ENCODE measurements around the gene BAHD1. TPM values are rescaled to one million over a fixed set of nuclear protein-coding genes. Genes with fewer than 3 reads are reported as not detected.

BAHD1 gene
- total and polyA plus RNA-seq, 11 donors: 7.8 to 28.4 (median 16.1) TPM

DNA sequence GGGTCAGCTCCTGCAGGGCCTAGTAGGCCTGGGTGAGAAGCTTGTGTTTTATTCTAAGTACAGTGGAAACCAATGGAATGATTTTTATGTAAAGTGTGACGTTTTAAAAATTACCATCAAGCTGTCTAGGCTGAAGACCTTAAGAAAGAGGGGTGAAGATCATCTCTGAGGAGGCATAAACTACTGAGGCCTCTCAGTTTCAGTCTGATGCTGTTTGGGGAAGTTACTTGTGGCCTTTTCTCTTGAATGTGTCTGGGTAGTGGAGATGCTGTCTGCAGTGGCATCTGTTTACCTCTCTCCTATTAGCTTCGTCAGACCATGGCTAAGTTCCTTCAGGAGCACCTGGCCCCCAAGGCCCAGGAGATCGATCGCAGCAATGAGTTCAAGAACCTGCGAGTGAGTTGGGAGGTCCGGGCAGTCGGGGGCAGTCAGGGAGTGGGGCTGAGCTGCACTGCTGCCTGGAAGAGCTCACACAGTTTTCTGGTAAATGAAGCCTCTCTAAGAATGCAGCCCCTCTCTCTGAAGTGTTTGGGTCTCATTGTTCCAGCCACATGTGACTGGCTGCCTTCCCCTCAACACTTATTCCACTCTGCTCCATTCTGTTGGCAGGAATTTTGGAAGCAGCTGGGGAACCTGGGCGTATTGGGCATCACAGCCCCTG lies 33.3 kb upstream of the BAHD1 start:
- H3K4me3 ChIP-seq: no peak overlapping the region
- DNase-seq (no peak), ATAC-seq (no peak)
- intact Hi-C loops (cut with DNase I): loop anchor here in 2 of 10 donors (5.0 to 10.0 kb wide), 2 partner anchors 40 to 363 kb away; no protein-coding TSS in a partner anchor
- H3K27me3 ChIP-seq: no peaks in the 10 kb centered on the region
- H3K36me3 ChIP-seq: peaks cover 0 to 51% (median 37%) of the 10 kb centered on the region in 9 donors
- 78 to 83% (median 81%) methylated on average over 7 to 8 of the region's 8 CpGs for WGBS, 4 donors
- H3K4me1 ChIP-seq: peaks cover 0 to 31% (median 17%) of the 10 kb centered on the region in 12 donors
- H3K27ac ChIP-seq: no peak overlapping the region
- H3K9me3 ChIP-seq: no peaks in the 10 kb centered on the region
- no peak for TF ChIP-seq POLR2A (IDR thresholded peaks at IDR 0.05)
- TF ChIP-seq, protein P1, sequence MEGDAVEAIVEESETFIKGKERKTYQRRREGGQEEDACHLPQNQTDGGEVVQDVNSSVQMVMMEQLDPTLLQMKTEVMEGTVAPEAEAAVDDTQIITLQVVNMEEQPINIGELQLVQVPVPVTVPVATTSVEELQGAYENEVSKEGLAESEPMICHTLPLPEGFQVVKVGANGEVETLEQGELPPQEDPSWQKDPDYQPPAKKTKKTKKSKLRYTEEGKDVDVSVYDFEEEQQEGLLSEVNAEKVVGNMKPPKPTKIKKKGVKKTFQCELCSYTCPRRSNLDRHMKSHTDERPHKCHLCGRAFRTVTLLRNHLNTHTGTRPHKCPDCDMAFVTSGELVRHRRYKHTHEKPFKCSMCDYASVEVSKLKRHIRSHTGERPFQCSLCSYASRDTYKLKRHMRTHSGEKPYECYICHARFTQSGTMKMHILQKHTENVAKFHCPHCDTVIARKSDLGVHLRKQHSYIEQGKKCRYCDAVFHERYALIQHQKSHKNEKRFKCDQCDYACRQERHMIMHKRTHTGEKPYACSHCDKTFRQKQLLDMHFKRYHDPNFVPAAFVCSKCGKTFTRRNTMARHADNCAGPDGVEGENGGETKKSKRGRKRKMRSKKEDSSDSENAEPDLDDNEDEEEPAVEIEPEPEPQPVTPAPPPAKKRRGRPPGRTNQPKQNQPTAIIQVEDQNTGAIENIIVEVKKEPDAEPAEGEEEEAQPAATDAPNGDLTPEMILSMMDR (IDR thresholded peaks at IDR 0.05): no peak

DNA sequence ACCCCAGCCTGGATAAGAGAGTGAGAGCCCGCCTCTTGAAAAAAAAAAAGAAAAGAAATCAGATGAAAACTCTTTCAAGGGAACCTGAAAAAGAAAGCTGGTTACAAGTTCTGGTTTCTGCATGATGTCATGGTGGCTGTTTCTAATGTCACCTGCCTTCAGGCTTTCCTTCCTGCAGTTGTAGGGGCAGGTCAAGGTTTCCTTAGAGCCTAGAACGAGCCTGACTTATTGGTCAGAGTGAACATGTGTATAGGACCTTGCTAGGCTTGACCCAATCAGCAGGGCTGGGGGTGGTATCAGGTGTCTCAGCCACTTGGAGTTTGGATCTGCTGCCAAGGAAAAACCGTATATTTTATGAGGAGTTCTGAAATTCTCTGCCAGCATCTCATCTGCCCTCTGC lies 31.4 kb upstream of the BAHD1 start:
- no peak for DNase-seq
- intact Hi-C loops (cut with DNase I): loop anchor here in 2 of 10 donors (5.0 to 10.0 kb wide), 2 partner anchors 42 to 365 kb away; no protein-coding TSS in a partner anchor
- Histone ChIP-seq H3K4me1 (peaks cover 0 to 31% (median 17%) of the 10 kb centered on the region in 12 donors), H3K27ac (no peak overlapping the region), H3K27me3 (no peaks in the 10 kb centered on the region), H3K36me3 (peaks cover 0 to 70% (median 56%) of the 10 kb centered on the region in 9 donors), H3K4me3 (no peak overlapping the region), H3K9me3 (no peaks in the 10 kb centered on the region)
- TF ChIP-seq POLR2A (IDR thresholded peaks at IDR 0.05): no peak
- TF ChIP-seq, protein P1 (IDR thresholded peaks at IDR 0.05): no peak
- WGBS, 4 donors: 78 to 79% (median 78%) methylated on average over 3 of the region's 3 CpGs
- ATAC-seq: no peak

DNA sequence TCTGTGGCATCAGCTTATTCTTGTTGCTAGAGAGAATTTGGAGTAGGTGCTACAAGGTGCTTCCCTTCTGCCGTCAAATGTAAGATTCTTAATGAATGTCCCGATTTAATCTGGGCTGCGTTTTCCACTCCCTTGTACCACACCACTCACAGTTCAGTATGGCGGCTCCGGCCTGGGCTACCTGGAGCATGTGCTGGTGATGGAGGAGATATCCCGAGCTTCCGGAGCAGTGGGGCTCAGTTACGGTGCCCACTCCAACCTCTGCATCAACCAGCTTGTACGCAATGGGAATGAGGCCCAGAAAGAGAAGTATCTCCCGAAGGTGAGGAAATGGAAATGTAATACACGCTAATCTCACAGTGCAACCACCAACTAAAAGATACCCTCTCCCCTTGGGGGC lies 30.3 kb upstream of the BAHD1 start:
- WGBS, 4 donors: 94 to 97% (median 94%) methylated on average over 11 of the region's 11 CpGs
- Histone ChIP-seq H3K4me3 (no peak overlapping the region), H3K36me3 (peaks cover 0 to 81% (median 67%) of the 10 kb centered on the region in 9 donors), H3K4me1 (peaks cover 0 to 22% (median 11%) of the 10 kb centered on the region in 12 donors), H3K27ac (no peak overlapping the region), H3K27me3 (no peaks in the 10 kb centered on the region), H3K9me3 (no peaks in the 10 kb centered on the region)
- ATAC-seq (no peak), DNase-seq (no peak)
- TF ChIP-seq, protein P1 (IDR thresholded peaks at IDR 0.05): no peak
- no peak for TF ChIP-seq POLR2A (IDR thresholded peaks at IDR 0.05)
- intact Hi-C loops (cut with DNase I): loop anchor here in 1 of 10 donors (10.0 kb wide), 1 partner anchor 46 kb away; no protein-coding TSS in a partner anchor

DNA sequence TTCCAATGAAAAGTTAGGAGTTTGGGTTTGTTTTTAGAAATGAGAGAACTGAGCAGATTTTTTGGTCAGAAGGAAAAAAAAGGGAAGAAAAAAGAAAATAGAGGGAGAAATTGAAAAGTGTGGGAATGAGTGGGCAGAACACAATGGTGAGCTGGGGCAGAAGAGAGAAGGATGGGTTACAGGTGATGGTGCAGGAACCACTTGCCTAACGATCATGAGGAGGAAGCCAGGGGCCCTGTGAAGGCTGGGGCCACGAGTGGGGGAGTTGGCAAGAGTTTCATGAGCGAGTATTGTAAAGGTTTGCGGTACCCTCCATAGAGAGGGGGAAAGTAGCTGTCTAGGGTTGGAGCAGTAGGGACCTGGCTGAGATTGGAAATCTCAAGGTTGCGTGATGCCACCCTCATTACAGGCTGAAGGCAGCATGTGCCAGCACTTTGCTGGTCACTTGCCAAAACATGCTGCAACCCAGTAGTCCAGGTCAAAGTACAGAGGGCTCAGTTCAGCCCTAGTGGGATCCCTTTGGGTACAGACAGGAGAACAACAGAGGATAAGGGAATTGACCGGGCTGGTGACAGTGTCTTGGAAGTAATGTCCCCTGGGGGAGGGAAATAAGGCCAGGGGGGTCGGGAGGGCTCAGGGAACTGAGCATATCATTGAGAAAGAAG lies 28.5 kb upstream of the BAHD1 start:
- Histone ChIP-seq H3K4me1 (peaks cover 0 to 10% (median under 1%) of the 10 kb centered on the region in 12 donors), H3K9me3 (no peaks in the 10 kb centered on the region), H3K4me3 (no peak overlapping the region), H3K27ac (no peak overlapping the region), H3K36me3 (peaks cover 0 to 98% (median 82%) of the 10 kb centered on the region in 9 donors), H3K27me3 (no peaks in the 10 kb centered on the region)
- no peak for DNase-seq
- peak in 1 of 4 donors; percentile 30 for ATAC-seq
- TF ChIP-seq POLR2A (IDR thresholded peaks at IDR 0.05): no peak
- TF ChIP-seq, protein P1 (IDR thresholded peaks at IDR 0.05): no peak
- intact Hi-C loops (cut with DNase I): loop anchor here in 1 of 10 donors (10.0 kb wide), 1 partner anchor 47 kb away; no protein-coding TSS in a partner anchor
- WGBS, 4 donors: 78 to 80% (median 79%) methylated on average over 7 of the region's 7 CpGs
